ENCODE measurements around the gene CACTIN. TPM values are rescaled to one million over a fixed set of nuclear protein-coding genes. Genes with fewer than 3 reads are reported as not detected.
"Not testable (repeated sequence)": the region's sequence is repeated elsewhere in the genome, so short reads cannot be mapped to it uniquely, and the experiment has no call there.

Gene CACTIN
- total and polyA plus RNA-seq, 2 of the 4 experiments (the other 2 are of a cell fraction), result 10.8 to 19.5 TPM

DNA sequence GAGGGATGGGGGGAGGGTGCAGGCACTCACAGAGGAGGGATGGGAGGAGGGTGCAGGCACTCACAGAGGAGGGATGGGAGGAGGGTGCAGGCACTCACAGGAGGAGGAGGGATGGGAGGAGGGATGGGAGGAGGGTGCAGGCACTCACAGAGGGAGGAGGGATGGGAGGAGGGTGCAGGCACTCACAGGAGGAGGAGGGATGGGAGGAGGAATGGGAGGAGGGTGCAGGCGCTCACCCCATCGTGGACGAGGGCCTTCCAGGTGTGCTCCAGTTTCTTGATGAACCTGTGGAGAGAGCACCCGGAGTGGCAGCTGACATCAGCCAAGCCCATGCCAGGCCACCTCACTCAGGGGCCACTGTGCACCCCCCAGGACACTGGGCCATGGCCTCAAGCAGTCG, 20.5 kb upstream of the CACTIN start:
- H3K4me3 ChIP-seq (ENCODE audit: insufficient read depth, low read depth, low read length); H4K8ac ChIP-seq (ENCODE audit: low read depth in 2 of 2, low read length in 2 of 2); intact Hi-C loops (cut with micrococcal nuclease); H2BK20ac ChIP-seq (ENCODE audit: low read depth, low read length); H2AK9ac ChIP-seq (replicated peaks; ENCODE audit: low read depth, low read length, poor library complexity); POLR2A ChIA-PET (ENCODE audit: unreplicated experiment); ATAC-seq (ENCODE audit: low read depth); BruUV-seq (replicated peaks); in situ Hi-C loops (cut with MboI; ENCODE audit: low sequenced_read_pairs); H3K9me3 ChIP-seq (ENCODE audit: control insufficient read depth, insufficient read depth, low read length); H2AK5ac ChIP-seq (ENCODE audit: low read depth, low read length); H2AFZ ChIP-seq (replicated peaks; ENCODE audit: low read length, poor library complexity); H4K91ac ChIP-seq (ENCODE audit: insufficient read depth, low read depth, low read length); H3K56ac ChIP-seq (ENCODE audit: extremely low read depth, insufficient read depth, low read length); H3K27ac ChIP-seq (ENCODE audit: insufficient read depth, low read length); H3K23ac ChIP-seq (ENCODE audit: low read depth, low read length); H2BK15ac ChIP-seq (ENCODE audit: low read depth, low read length); H4K5ac ChIP-seq (ENCODE audit: low read depth, low read length); CTCF ChIA-PET; H2BK120ac ChIP-seq (ENCODE audit: low read depth, low read length); H3K4me2 ChIP-seq (ENCODE audit: low read depth, low read length); H4K20me1 ChIP-seq (ENCODE audit: insufficient read depth, low read length); H3K9ac ChIP-seq (ENCODE audit: low read depth, low read length); DNase-seq; H3K9me1 ChIP-seq (ENCODE audit: insufficient read depth, low read length); H3K4ac ChIP-seq (ENCODE audit: low read depth, low read length); H3K79me1 ChIP-seq (ENCODE audit: low read depth in 1 of 2, low read length in 2 of 2); H3K14ac ChIP-seq (replicated peaks; ENCODE audit: low read depth, low read length); H3K18ac ChIP-seq (ENCODE audit: low read depth, low read length); H3K27me3 ChIP-seq (ENCODE audit: control insufficient read depth, insufficient read depth, low read length); H2BK5ac ChIP-seq (ENCODE audit: low read depth, low read length, poor library complexity, severe bottlenecking); dilution Hi-C loops (cut with HindIII; ENCODE audit: low sequenced_read_pairs, unreplicated experiment); H3K4me1 ChIP-seq (ENCODE audit: control insufficient read depth, insufficient read depth, low read length): not testable (repeated sequence)
- WGBS, 2 experiments (ENCODE audit: extremely low coverage in 2 of 2, insufficient read length in 1 of 2), result 85% methylated on average over 4 of the region's 5 CpGs; no CpG with 5 or more reads in 1 of the 2 experiments
- peaks cover 48% of the 10 kb centered on the region for H3K36me3 ChIP-seq (ENCODE audit: control insufficient read depth, insufficient read depth, low read length)

Data from IMR-90 (cell line).